Astrocyte (in vitro differentiated cells and primary cell): ENCODE data around the gene SLC47A2.

Experiments
- CTCF ChIP-seq: IDR thresholded peaks from 2 replicates; pipeline ENCODE4 v1.5.1; 2011; ENCODE audit warnings: low read depth, mild to moderate bottlenecking, inconsistent platforms, low read length, moderate library complexity; ENCODE audit not compliant: insufficient read depth
- EZH2 ChIP-seq: IDR thresholded peaks from 2 replicates; pipeline ENCODE4 v1.6.1; 2012; ENCODE audit warnings: mild to moderate bottlenecking, low read length, inconsistent platforms; ENCODE audit not compliant: insufficient read depth

- TF ChIP-seq CTCF (no peak), EZH2 (no peak)
Observed at GRCh38 chr17:19730843-19731242, 14.5 kb upstream of the SLC47A2 start.
